PFSK-1 (cell line): ENCODE measurements around the gene INTS11.

Experiments
- FOXP2 ChIP-seq: optimal IDR thresholded peaks from 2 replicates; pipeline ENCODE3; 2011; ENCODE audit warnings: borderline replicate concordance, control low read depth, inconsistent platforms; ENCODE audit not compliant: insufficient read depth; ENCODE audit errors: extremely low read length, extremely low read depth
- POLR2AphosphoS5 ChIP-seq: IDR thresholded peaks from 2 replicates; pipeline ENCODE4 v1.6.1; 2012; ENCODE audit warnings: low read depth, mild to moderate bottlenecking, control low read depth, low read length, moderate library complexity
- SIN3A ChIP-seq: IDR thresholded peaks from 2 replicates; pipeline ENCODE4 v1.6.1; 2012; ENCODE audit warnings: mild to moderate bottlenecking, low read length, moderate library complexity, borderline replicate concordance; ENCODE audit not compliant: insufficient read depth
- TAF1 ChIP-seq: IDR thresholded peaks from 2 replicates; pipeline ENCODE4 v1.6.1; 2012; ENCODE audit warnings: low read length, control low read depth, borderline replicate concordance; ENCODE audit not compliant: insufficient read depth
- TF ChIP-seq, protein P1 (sequence below), 2 experiments: IDR thresholded peaks; 2 replicates each; pipeline versions ENCODE4 v1.6.1 to v1.8.0; 2011 to 2012; ENCODE audit warnings: low read depth in 2 of 2, low read length in 2 of 2, control low read depth in 1 of 2, inconsistent platforms in 1 of 2, mild to moderate bottlenecking in 1 of 2, moderate library complexity in 1 of 2; ENCODE audit not compliant: insufficient read depth in 1 of 2

The INTS11 gene

DNA sequence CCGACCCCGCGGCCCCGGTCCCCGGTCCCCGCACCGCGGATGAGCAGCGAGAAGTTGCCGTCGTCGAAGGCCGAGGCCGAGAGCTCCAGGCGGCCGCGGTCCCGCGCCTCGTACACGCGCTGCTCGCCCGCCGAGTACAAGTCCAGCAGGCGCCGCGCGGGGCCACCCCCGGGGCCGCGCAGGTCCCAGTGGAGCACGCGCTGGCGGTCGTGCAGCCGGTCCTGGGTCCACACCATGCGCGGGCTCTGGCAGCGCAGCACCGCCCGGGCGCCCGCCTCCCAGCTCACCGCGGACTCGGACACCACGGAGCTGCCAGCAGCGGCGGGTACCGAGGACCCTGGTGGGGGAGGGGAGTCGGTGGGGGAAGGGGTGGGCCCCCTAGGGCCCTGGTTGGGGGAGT, 31.0 kb upstream of the INTS11 start:
- TF ChIP-seq POLR2AphosphoS5, result no peak
- TF ChIP-seq, protein P1, sequence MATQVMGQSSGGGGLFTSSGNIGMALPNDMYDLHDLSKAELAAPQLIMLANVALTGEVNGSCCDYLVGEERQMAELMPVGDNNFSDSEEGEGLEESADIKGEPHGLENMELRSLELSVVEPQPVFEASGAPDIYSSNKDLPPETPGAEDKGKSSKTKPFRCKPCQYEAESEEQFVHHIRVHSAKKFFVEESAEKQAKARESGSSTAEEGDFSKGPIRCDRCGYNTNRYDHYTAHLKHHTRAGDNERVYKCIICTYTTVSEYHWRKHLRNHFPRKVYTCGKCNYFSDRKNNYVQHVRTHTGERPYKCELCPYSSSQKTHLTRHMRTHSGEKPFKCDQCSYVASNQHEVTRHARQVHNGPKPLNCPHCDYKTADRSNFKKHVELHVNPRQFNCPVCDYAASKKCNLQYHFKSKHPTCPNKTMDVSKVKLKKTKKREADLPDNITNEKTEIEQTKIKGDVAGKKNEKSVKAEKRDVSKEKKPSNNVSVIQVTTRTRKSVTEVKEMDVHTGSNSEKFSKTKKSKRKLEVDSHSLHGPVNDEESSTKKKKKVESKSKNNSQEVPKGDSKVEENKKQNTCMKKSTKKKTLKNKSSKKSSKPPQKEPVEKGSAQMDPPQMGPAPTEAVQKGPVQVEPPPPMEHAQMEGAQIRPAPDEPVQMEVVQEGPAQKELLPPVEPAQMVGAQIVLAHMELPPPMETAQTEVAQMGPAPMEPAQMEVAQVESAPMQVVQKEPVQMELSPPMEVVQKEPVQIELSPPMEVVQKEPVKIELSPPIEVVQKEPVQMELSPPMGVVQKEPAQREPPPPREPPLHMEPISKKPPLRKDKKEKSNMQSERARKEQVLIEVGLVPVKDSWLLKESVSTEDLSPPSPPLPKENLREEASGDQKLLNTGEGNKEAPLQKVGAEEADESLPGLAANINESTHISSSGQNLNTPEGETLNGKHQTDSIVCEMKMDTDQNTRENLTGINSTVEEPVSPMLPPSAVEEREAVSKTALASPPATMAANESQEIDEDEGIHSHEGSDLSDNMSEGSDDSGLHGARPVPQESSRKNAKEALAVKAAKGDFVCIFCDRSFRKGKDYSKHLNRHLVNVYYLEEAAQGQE (IDR thresholded peaks at IDR 0.05; ENCODE audit: insufficient read depth in 1 of 2, low read depth in 2 of 2, low read length in 2 of 2), result no peak
- no peak for TF ChIP-seq TAF1
- no peak for TF ChIP-seq SIN3A
- TF ChIP-seq FOXP2, result no peak

DNA sequence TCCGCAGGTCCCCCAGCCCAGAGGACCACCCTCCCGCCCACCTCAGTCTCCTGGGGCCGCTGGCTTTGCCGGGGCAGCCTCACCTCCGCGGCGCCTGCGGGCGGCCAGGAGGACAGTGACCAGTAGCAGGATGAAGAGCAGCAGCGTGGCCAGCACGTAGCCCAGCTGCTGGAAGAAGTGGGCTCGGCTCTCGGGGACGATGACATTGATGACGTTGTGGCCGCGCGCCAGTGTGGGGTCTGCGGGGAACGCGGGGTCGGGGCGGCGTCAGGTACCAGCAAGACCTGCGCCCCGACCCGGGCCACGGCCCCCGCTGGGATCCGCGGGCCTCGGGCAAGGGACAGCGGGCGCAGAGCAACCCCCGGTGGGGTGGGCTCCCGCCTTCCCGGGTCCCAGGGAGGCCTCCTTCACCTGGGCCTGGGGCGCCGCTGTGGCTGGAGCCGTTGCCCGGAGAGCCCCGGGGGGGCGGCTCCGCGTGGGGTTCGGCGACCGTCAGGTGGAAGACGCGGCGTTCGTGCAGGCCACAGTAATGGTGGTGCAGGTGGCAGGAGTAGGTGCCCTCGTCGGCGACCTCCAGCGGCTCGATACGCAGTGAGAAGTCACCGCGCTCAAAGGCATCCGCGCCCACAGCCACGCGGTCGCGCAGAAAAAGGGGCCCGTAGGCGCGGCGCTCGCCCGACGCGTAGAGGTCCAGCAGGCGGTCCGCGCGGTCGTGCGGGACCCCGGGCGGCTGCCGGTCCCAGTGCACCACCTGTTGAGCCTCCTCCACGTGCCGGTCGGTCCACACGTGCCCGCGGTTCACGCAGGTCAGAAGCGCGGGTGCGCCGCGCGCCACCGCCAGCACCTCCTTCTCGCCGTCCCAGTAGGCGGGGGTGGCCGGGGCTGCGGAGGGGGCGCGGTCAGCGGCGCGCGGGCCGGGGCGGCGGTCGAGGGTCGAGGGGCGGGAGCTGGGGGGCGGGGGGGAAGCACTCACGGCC, 30.1 kb upstream of the INTS11 start:
- TF ChIP-seq, protein P1 (IDR thresholded peaks at IDR 0.05; ENCODE audit: insufficient read depth in 1 of 2, low read depth in 2 of 2, low read length in 2 of 2), result no peak
- TF ChIP-seq FOXP2 (no peak), SIN3A (no peak), POLR2AphosphoS5 (no peak)

DNA sequence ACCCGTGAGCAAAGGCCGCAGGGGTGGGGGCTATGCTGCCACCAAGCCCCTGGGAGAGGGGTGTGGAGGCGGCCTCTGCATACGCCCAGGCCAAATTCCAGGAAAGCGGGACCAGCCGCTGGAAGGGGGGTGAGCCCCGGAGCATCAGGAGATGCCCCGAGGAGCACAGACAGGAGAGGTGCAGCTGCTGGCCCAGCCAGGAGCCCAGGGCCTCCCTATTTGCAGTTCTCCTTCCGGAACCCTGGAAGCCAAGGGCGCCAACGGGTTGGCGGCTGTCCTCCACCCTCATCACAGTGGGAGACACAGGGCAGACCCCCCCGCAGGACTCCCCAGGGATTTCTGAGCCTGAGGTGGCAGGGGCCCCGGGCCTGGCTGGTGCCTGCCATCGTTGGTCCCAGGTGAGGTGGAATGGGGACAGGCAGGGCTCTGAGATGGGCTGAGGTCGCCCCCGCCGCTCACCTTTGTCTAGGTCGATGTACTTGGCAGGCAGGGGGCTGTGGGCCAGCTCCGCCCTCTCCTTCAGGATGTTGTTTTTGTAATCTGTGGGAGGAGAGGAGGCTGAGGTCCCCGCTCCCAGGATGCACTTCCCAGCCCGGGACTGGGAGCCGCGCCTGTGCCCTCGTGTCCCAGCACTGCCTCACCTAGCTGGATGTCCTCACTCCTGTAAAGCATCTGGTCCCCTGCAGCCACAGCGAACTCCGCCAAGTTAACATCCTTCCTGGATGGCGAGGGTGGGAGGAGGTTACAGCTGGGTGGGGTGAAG, 29.1 kb upstream of the INTS11 start:
- TF ChIP-seq SIN3A (no peak), FOXP2 (no peak), POLR2AphosphoS5 (no peak), TAF1 (no peak)
- TF ChIP-seq, protein P1 (IDR thresholded peaks at IDR 0.05; ENCODE audit: insufficient read depth in 1 of 2, low read depth in 2 of 2, low read length in 2 of 2), result no peak

DNA sequence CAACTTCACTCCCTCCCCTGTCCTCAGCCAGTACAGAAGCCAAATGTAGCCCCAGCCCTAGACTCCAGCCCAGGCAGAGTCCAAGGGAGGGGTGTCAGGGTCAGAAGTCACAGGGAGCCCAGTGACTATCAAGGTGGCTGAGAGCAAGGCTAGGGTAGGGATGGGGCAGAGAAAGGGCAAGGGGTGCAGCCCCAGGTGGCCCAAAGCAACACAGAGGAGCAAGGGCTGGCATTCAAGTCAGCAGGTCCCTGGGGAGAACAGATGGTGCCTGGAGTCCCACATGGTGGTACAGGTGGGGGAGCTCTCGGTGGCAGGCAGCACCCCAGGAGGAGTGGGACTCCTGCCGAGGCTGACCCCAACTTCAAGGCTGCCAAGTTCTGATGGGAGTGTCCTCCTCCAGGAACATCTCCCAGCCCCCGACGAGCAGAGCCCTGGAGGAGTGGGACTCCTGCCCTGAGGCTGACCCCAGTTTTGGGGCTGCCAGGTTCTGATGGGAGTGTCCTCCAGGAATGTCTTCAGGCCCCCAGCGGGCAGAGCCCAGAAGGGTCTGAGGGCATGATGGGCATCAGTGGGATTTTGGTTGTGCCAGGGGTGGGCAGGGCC, 28.4 kb upstream of the INTS11 start:
- no peak for TF ChIP-seq TAF1
- no peak for TF ChIP-seq POLR2AphosphoS5
- no peak for TF ChIP-seq FOXP2
- TF ChIP-seq, protein P1 (IDR thresholded peaks at IDR 0.05; ENCODE audit: insufficient read depth in 1 of 2, low read depth in 2 of 2, low read length in 2 of 2), result no peak
- no peak for TF ChIP-seq SIN3A
